H1 (cell line): ENCODE data around the gene SIGLEC10. TPM values are rescaled to one million over a fixed set of nuclear protein-coding genes. Genes with fewer than 3 reads are reported as not detected.

Source experiments
- CTCF ChIA-PET: fragments of 300-600 bp; sonication (Branson Sonifier 250); formaldehyde crosslinking; loops from one replicate; lab custom pipeline; 2021; ENCODE audit not compliant: partially characterized antibody; lab: Charles Lee
- POLR2A ChIA-PET: fragments of 300-600 bp; sonication (Branson Sonifier 250); formaldehyde crosslinking; loops from one replicate; lab custom pipeline; 2021; ENCODE audit warnings: inconsistent platforms; ENCODE audit not compliant: partially characterized antibody; lab: Charles Lee
- DNase-seq, 2 experiments: peaks; one replicate each; pipeline versions ENCODE4 v3.0.0 to v3.0.0-alpha.2; 2010 to 2022; ENCODE audit warnings: low spot score in 2 of 2, low read depth in 1 of 2, mixed read lengths in 1 of 2
- FAIRE-seq: peaks from 2 replicates; lab custom pipeline; 2011; peaks lifted over from hg19 to GRCh38; lab: Jason Lieb, UNC
- H2AFZ ChIP-seq: 2 replicates; pipeline ENCODE4 v1.8.1; 2012; ENCODE audit warnings: low read length, inconsistent platforms
- H2AK5ac ChIP-seq: 2 replicates; pipeline ENCODE4 v1.6.1; 2013; ENCODE audit warnings: low read depth, low read length
- H2BK120ac ChIP-seq: replicated peaks from 2 replicates; pipeline ENCODE3; 2013; ENCODE audit warnings: low read depth, low read length, inconsistent platforms
- H2BK12ac ChIP-seq: 2 replicates; pipeline ENCODE4 v1.6.1; 2013; ENCODE audit warnings: low read depth, low read length
- H2BK15ac ChIP-seq: 2 replicates; pipeline ENCODE4 v1.6.1; 2013; ENCODE audit warnings: low read length
- H2BK20ac ChIP-seq: 2 replicates; pipeline ENCODE4 v1.6.1; 2013; ENCODE audit warnings: low read length
- H2BK5ac ChIP-seq: 2 replicates; pipeline ENCODE4 v1.6.1; 2013; ENCODE audit warnings: low read depth, low read length
- H3K14ac ChIP-seq: 2 replicates; pipeline ENCODE4 v1.6.1; 2013; ENCODE audit warnings: inconsistent platforms; ENCODE audit not compliant: insufficient read length
- H3K18ac ChIP-seq: 2 replicates; pipeline ENCODE4 v1.6.1; 2013; ENCODE audit warnings: low read length; ENCODE audit errors: extremely low read depth
- H3K23ac ChIP-seq: 2 replicates; pipeline ENCODE4 v1.6.1; 2013; ENCODE audit warnings: inconsistent platforms; ENCODE audit not compliant: insufficient read length
- H3K23me2 ChIP-seq: 2 replicates; pipeline ENCODE4 v1.6.1; 2013; ENCODE audit warnings: low read depth, low read length
- H3K27ac ChIP-seq: 2 replicates; pipeline ENCODE4 v1.6.1; 2011; ENCODE audit warnings: low read depth, low read length, inconsistent platforms
- H3K27me3 ChIP-seq, 4 experiments: replicated peaks in 1 of 4; 1 replicate in 1 of 4; 2 replicates in 3 of 4; pipeline versions ENCODE4 v1.6.1 to v1.8.1; 2011 to 2013; ENCODE audit warnings: low read length in 3 of 4, mild to moderate bottlenecking in 3 of 4, inconsistent platforms in 2 of 4, mixed read lengths in 2 of 4, moderate library complexity in 1 of 4; ENCODE audit not compliant: control insufficient read depth in 3 of 4, insufficient read depth in 3 of 4; ENCODE audit errors: extremely low read depth in 1 of 4
- H3K36me3 ChIP-seq, 4 experiments: 2 replicates each; pipeline versions ENCODE4 v1.6.1 to v1.8.1; 2011 to 2013; ENCODE audit warnings: mild to moderate bottlenecking in 4 of 4, low read length in 3 of 4, moderate library complexity in 2 of 4, control low read depth in 1 of 4, inconsistent platforms in 1 of 4; ENCODE audit not compliant: insufficient read depth in 4 of 4, control insufficient read depth in 2 of 4
- H3K4ac ChIP-seq: replicated peaks from 2 replicates; pipeline ENCODE3; 2013; ENCODE audit warnings: low read length, low read depth, mixed read lengths, inconsistent platforms; ENCODE audit not compliant: insufficient read length
- H3K4me1 ChIP-seq, 4 experiments: replicated peaks in 1 of 4; 1 replicate in 1 of 4; 2 replicates in 3 of 4; pipeline versions ENCODE4 v1.6.1 to v1.8.1; 2011 to 2013; ENCODE audit warnings: low read length in 3 of 4, inconsistent platforms in 2 of 4, mixed read lengths in 1 of 4; ENCODE audit not compliant: insufficient read depth in 4 of 4, control insufficient read depth in 3 of 4
- H3K4me2 ChIP-seq, 2 experiments: 2 replicates each; pipeline versions ENCODE4 v1.6.1 to v1.8.1; 2011 to 2013; ENCODE audit warnings: low read depth in 2 of 2, low read length in 2 of 2, control low read depth in 1 of 2, inconsistent platforms in 1 of 2, mild to moderate bottlenecking in 1 of 2; ENCODE audit not compliant: insufficient read depth in 1 of 2
- H3K4me3 ChIP-seq, 4 experiments: fragments of 200-600, 300-600 bp in 1 of 4; sonication (generic), shearing (Covaris generic), sonication (Bioruptor Twin) in 1 of 4; 2 replicates each; pipeline versions ENCODE4 v1.5.1 to v1.8.1; 2011 to 2016; ENCODE audit warnings: low read length in 4 of 4, low read depth in 3 of 4, control low read depth in 2 of 4, inconsistent platforms in 2 of 4, mild to moderate bottlenecking in 2 of 4, mixed read lengths in 1 of 4, moderate library complexity in 1 of 4; ENCODE audit not compliant: insufficient read depth in 2 of 4; ENCODE audit errors: extremely low read depth in 1 of 4
- H3K56ac ChIP-seq: replicated peaks from 2 replicates; pipeline ENCODE3; 2013; ENCODE audit warnings: low read depth, mild to moderate bottlenecking, mixed read lengths, low read length, inconsistent platforms; ENCODE audit not compliant: insufficient read length
- H3K79me1 ChIP-seq: 2 replicates; pipeline ENCODE4 v1.6.1; 2013; ENCODE audit warnings: low read depth, low read length, control low read depth
- H3K79me2 ChIP-seq, 2 experiments: 2 replicates each; pipeline versions ENCODE4 v1.6.1 to v1.8.1; 2012 to 2013; ENCODE audit warnings: low read length in 2 of 2, mild to moderate bottlenecking in 2 of 2, inconsistent platforms in 1 of 2; ENCODE audit not compliant: insufficient read depth in 2 of 2, control insufficient read depth in 1 of 2
- H3K9ac ChIP-seq, 4 experiments: replicated peaks in 1 of 4; 1 replicate in 1 of 4; 2 replicates in 3 of 4; pipeline versions ENCODE4 v1.6.1 to v1.8.1; 2011 to 2013; ENCODE audit warnings: low read depth in 3 of 4, low read length in 3 of 4, control low read depth in 2 of 4, mild to moderate bottlenecking in 2 of 4, moderate library complexity in 2 of 4, inconsistent platforms in 1 of 4; ENCODE audit errors: extremely low read depth in 1 of 4
- H3K9me3 ChIP-seq, 2 experiments: 2 replicates each; pipeline versions ENCODE4 v1.6.1 to v1.8.1; 2012 to 2013; ENCODE audit warnings: mild to moderate bottlenecking in 2 of 2, moderate library complexity in 2 of 2, control low read depth in 1 of 2, inconsistent platforms in 1 of 2, low read depth in 1 of 2, low read length in 1 of 2, mixed read lengths in 1 of 2; ENCODE audit not compliant: insufficient read depth in 2 of 2
- H4K20me1 ChIP-seq, 2 experiments: replicated peaks in 1 of 2; 2 replicates each; pipeline versions ENCODE3 to v1.8.1; 2011 to 2013; ENCODE audit warnings: inconsistent platforms in 2 of 2, low read length in 2 of 2, mild to moderate bottlenecking in 1 of 2; ENCODE audit not compliant: insufficient read depth in 2 of 2, control insufficient read depth in 1 of 2
- H4K5ac ChIP-seq: 2 replicates; pipeline ENCODE4 v1.6.1; 2013; ENCODE audit warnings: low read length, low read depth, mixed read lengths, inconsistent platforms; ENCODE audit not compliant: insufficient read length
- H4K8ac ChIP-seq: 2 replicates; pipeline ENCODE4 v1.8.0; 2013; ENCODE audit warnings: mild to moderate bottlenecking, moderate library complexity, low read length, inconsistent platforms; ENCODE audit not compliant: insufficient read depth; ENCODE audit errors: extremely low read depth
- H4K91ac ChIP-seq: replicated peaks from 2 replicates; pipeline ENCODE3; 2013; ENCODE audit warnings: low read length, mixed read lengths, inconsistent platforms; ENCODE audit not compliant: insufficient read length
- KDM4A ChIP-seq: IDR thresholded peaks from one replicate; pipeline ENCODE4 v1.7.1; 2012; ENCODE audit warnings: low read depth, mild to moderate bottlenecking, moderate library complexity, low read length, inconsistent platforms; ENCODE audit not compliant: severe bottlenecking
- RBBP5 ChIP-seq: IDR thresholded peaks from 2 replicates; pipeline ENCODE4 v1.7.1; 2012; ENCODE audit warnings: low read depth, mild to moderate bottlenecking, inconsistent platforms, low read length, moderate library complexity, borderline replicate concordance
- SAP30 ChIP-seq: fragments of 300-600 bp; sonication (generic); IDR thresholded peaks from 2 replicates; pipeline ENCODE4 v1.7.1; 2012; ENCODE audit warnings: low read length, moderate library complexity, mild to moderate bottlenecking, inconsistent platforms; ENCODE audit not compliant: insufficient read depth, insufficient replicate concordance
- WGBS, 2 experiments: shearing (Covaris generic) in 1 of 2; methylation state at CpG; one replicate each; pipeline versions ENCODE4 v1.1.6 to v1.1.7; 2013 to 2015; ENCODE audit warnings: low lambda C conversion rate in 2 of 2, mixed read lengths in 2 of 2, inconsistent platforms in 1 of 2, low coverage in 1 of 2, missing lambda C conversion rate in 1 of 2; ENCODE audit not compliant: insufficient replicate concordance in 2 of 2, insufficient coverage in 1 of 2, insufficient read length in 1 of 2; ENCODE audit errors: extremely low coverage in 1 of 2, missing lambda C conversion rate in 1 of 2; 5-methylcytosine and 5-hydroxymethylcytosine counted together
- polyA plus RNA-seq, 7 experiments: library from polyadenylated mRNA; depleted of rRNA in 3 of 7; stranded (reverse) in 5 of 7; unstranded in 2 of 7; fragments of >200 nt in 5 of 7; fragments of 200-250 nt in 2 of 7; gene quantifications; 1 replicate in 5 of 7; 2 replicates in 1 of 7; 4 replicates in 1 of 7; pipeline versions ENCODE4 v1.2.1 to v1.2.3, GENCODE V29; 2011 to 2013; ENCODE audit warnings: missing spikeins in 2 of 7, mixed read lengths in 2 of 7
- total RNA-seq: library from RNA; stranded (reverse); fragmentation: NEBNext Ultra II Directional; extraction: Animal tissue kit (Norgen Biotek cat#: 25700); gene quantifications from 2 replicates; pipeline ENCODE4 v1.2.1, GENCODE V29; 2021

The SIGLEC10 gene
- total and polyA plus RNA-seq, 2 of the 8 experiments (the other 6 are each of a cell fraction or from before 2014, with no cell fraction given), result 0.06 TPM; not detected in 1

DNA sequence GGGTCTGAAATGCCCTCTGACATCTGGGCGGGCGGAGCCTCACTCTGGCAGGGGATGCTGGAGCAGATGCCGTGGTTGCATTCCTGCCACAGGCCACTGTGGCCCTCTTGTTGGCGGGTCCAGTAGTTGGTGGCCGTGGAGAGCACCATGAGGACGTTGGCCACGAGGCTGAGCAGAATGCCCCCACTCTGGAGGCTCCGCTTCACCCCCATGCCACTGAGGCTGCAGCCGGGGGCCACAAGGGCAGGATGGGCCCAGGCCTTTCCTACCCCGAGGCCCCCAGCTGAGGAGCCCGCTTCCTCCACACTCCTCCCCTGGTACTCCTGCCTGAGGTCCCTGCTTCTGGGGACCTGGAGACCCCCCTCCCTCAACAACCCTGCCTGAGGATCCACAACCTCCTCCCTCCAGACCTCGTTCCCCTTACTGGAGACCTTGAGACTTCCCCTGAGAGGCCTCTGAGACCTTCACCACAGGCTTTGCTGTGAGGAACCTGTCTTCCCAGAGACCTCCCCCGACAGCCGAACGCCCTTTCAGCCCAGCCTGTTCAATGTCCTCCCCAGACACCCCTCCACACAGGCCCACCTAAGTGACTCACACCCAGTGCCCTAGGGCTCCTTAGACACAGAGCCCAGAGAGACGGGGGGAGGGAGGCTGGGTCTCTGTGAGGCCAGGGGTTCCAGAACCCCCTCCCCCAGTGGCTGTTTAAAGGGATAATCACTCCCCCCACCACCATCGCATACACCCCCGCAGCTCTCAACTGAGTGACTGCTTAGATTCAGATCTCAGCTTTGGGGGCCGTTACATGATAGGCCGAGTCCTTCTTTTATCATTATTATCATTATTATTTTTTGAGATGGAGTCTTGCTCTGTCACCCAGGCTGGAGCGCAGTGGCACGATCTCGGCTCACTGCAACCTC, 48.8 kb downstream of the SIGLEC10 start, which contains the start of gene CLDND2:
Gene CLDND2, minus strand, starts transcription at position 638 of the 917 bp plus-strand sequence. Its CDS starts 426 bp downstream, at position 212.
- Histone ChIP-seq H3K4me2 (peak within 1 kb of the TSS; percentile 75 to 87), H3K79me2 (no peaks in the 10 kb centered on the region), H3K18ac (peak within 1 kb of the TSS; percentile 98), H3K14ac (no peak within 1 kb of the TSS), H2BK5ac (peak within 1 kb of the TSS; percentile 99), H3K23me2 (peaks cover 18% of the 10 kb centered on the region), H4K91ac (peak within 1 kb of the TSS; percentile 100), H2BK120ac (peak within 1 kb of the TSS; percentile 72), H3K4ac (peak within 1 kb of the TSS; percentile 93), H3K4me1 (peaks cover 0 to 18% (median 11%) of the 10 kb centered on the region in 4 experiments; a peak in 6 of 7 replicates), H3K27me3 (no peaks in the 10 kb centered on the region; a peak in 2 of 7 replicates), H2BK15ac (peak within 1 kb of the TSS; percentile 99; the same call in 1 of the 2 replicates), H3K9ac (peak within 1 kb of the TSS in 3 of 4 experiments; percentile 35 to 62 (median 56); a peak in 5 of 7 replicates), H2AFZ (peak within 1 kb of the TSS; percentile 95; the same call in 1 of the 2 replicates), H4K8ac (peak within 1 kb of the TSS; percentile 93), H2BK12ac (no peak within 1 kb of the TSS), H3K56ac (peak within 1 kb of the TSS; percentile 67), H2BK20ac (no peak within 1 kb of the TSS), H3K36me3 (no peaks in the 10 kb centered on the region), H3K79me1 (no peaks in the 10 kb centered on the region), H3K4me3 (peak within 1 kb of the TSS; percentile 68 to 97 (median 84)), H4K20me1 (no peaks in the 10 kb centered on the region), H2AK5ac (peak within 1 kb of the TSS; percentile 48; the same call in 1 of the 2 replicates), H4K5ac (peak within 1 kb of the TSS; percentile 99), H3K9me3 (no peaks in the 10 kb centered on the region), H3K27ac (peak within 1 kb of the TSS; percentile 50; the same call in 1 of the 2 replicates), H3K23ac (no peak within 1 kb of the TSS)
- CTCF ChIA-PET, result interaction anchor here (0.7 to 2.3 kb wide), 10 partner anchors 14 to 210 kb away, joined by 3 to 7 read pairs (median 4); partner anchors contain the start of genes LIM2, SIGLEC10 and VSIG10L
- WGBS, 2 experiments, result 83% methylated on average over 19 of the region's 23 CpGs; no CpG with 5 or more reads in 1 of the 2 experiments
- DNase-seq (peak in 1 of 2 experiments; percentile 48), FAIRE-seq (no peak)
- POLR2A ChIA-PET, result interaction anchor here (0.6 to 1.8 kb wide), 15 partner anchors 8 to 608 kb away, joined by 3 to 9 read pairs (median 4); partner anchors contain the start of genes C19orf84, LIM2 and VSIG10L
- peak; percentile 18 for TF ChIP-seq KDM4A
- TF ChIP-seq RBBP5, result no peak
- peak; percentile 18 for TF ChIP-seq SAP30
